Liver (tissue), 9 donors: ENCODE results near the gene DUS1L. TPM values are rescaled to one million over a fixed set of nuclear protein-coding genes. Genes with fewer than 3 reads are reported as not detected.

Experiments used
- DNase-seq: peaks from one replicate; pipeline ENCODE4 v3.0.0-alpha.2; 2017; ENCODE audit warnings: low spot score
- H3K27ac ChIP-seq, 2 donors: one replicate each; pipeline ENCODE4 v1.7.0; 2013; ENCODE audit warnings: inconsistent platforms in 2 of 2, low read length in 2 of 2, control low read depth in 1 of 2, low read depth in 1 of 2, mild to moderate bottlenecking in 1 of 2
- H3K27me3 ChIP-seq, 4 donors: one replicate each; pipeline versions ENCODE4 v1.6.1 to v1.7.0; 2013; ENCODE audit warnings: low read length in 3 of 4, inconsistent platforms in 1 of 4, mild to moderate bottlenecking in 1 of 4, moderate library complexity in 1 of 4; ENCODE audit not compliant: control insufficient read depth in 4 of 4, insufficient read depth in 4 of 4
- H3K36me3 ChIP-seq, 4 donors: one replicate each; pipeline versions ENCODE4 v1.6.1 to v1.7.0; 2013; ENCODE audit warnings: low read length in 3 of 4, mild to moderate bottlenecking in 3 of 4, low read depth in 1 of 4, moderate library complexity in 1 of 4; ENCODE audit not compliant: control insufficient read depth in 4 of 4, insufficient read depth in 3 of 4
- H3K4me1 ChIP-seq, 4 donors: one replicate each; pipeline versions ENCODE4 v1.6.1 to v1.7.0; 2013; ENCODE audit warnings: low read length in 3 of 4, mild to moderate bottlenecking in 3 of 4, moderate library complexity in 1 of 4; ENCODE audit not compliant: control insufficient read depth in 4 of 4, insufficient read depth in 4 of 4
- H3K4me3 ChIP-seq, 3 donors: one replicate each; pipeline versions ENCODE4 v1.6.1 to v1.7.0; 2013; ENCODE audit warnings: low read length in 3 of 3, control low read depth in 1 of 3, low read depth in 1 of 3, mild to moderate bottlenecking in 1 of 3
- H3K9ac ChIP-seq, 2 donors: one replicate each; pipeline ENCODE4 v1.7.0; 2013; ENCODE audit warnings: low read length in 2 of 2, mild to moderate bottlenecking in 2 of 2, moderate library complexity in 2 of 2, control low read depth in 1 of 2, low read depth in 1 of 2
- H3K9me3 ChIP-seq, 4 donors: one replicate each; pipeline versions ENCODE4 v1.6.1 to v1.7.0; 2013; ENCODE audit warnings: low read length in 3 of 4; ENCODE audit not compliant: control insufficient read depth in 4 of 4
- ATF3 ChIP-seq: IDR thresholded peaks from 2 replicates; pipeline ENCODE4 v1.6.1; 2016; ENCODE audit warnings: antibody characterized with exemption
- CTCF ChIP-seq: fragments of 150-350 bp; IDR thresholded peaks from 2 replicates; pipeline ENCODE4 v1.5.1; 2017; ENCODE audit warnings: improper control_type of control experiment, low read depth, low read length; ENCODE audit not compliant: missing input control
- FOXA1 ChIP-seq: IDR thresholded peaks from 2 replicates; pipeline ENCODE4 v1.6.1; 2016; ENCODE audit warnings: antibody characterized with exemption
- FOXA2 ChIP-seq: IDR thresholded peaks from 2 replicates; pipeline ENCODE4 v1.6.1; 2016; ENCODE audit warnings: antibody characterized with exemption
- HNF4A ChIP-seq, 2 donors: conservative IDR thresholded peaks; 2 replicates each; pipeline ENCODE4 v1.6.1; 2016; ENCODE audit warnings: antibody characterized with exemption in 2 of 2, mild to moderate bottlenecking in 2 of 2
- JUND ChIP-seq, 2 donors: IDR thresholded peaks; 2 replicates each; pipeline ENCODE4 v1.6.1; 2016; ENCODE audit warnings: antibody characterized with exemption in 2 of 2
- NR2F2 ChIP-seq: IDR thresholded peaks from 2 replicates; pipeline ENCODE4 v1.6.1; 2016; ENCODE audit warnings: antibody characterized with exemption
- RAD21 ChIP-seq, 2 donors: IDR thresholded peaks; 2 replicates each; pipeline ENCODE4 v1.6.1; 2016; ENCODE audit warnings: antibody characterized with exemption in 2 of 2, mild to moderate bottlenecking in 2 of 2
- REST ChIP-seq: IDR thresholded peaks from 2 replicates; pipeline ENCODE4 v1.6.1; 2016; ENCODE audit warnings: antibody characterized with exemption, mild to moderate bottlenecking
- RXRA ChIP-seq, 2 donors: IDR thresholded peaks; 2 replicates each; pipeline ENCODE4 v1.6.1; 2017 to 2018; ENCODE audit warnings: antibody characterized with exemption in 2 of 2, mild to moderate bottlenecking in 1 of 2
- SP1 ChIP-seq: IDR thresholded peaks from 2 replicates; pipeline ENCODE4 v1.6.1; 2018; ENCODE audit warnings: antibody characterized with exemption, mild to moderate bottlenecking
- TAF1 ChIP-seq: conservative IDR thresholded peaks from 2 replicates; pipeline ENCODE4 v1.6.1; 2016; ENCODE audit warnings: antibody characterized with exemption, mild to moderate bottlenecking
- YY1 ChIP-seq: IDR thresholded peaks from 2 replicates; pipeline ENCODE4 v1.6.1; 2016; ENCODE audit warnings: antibody characterized with exemption, mild to moderate bottlenecking
- ZBTB33 ChIP-seq: IDR thresholded peaks from 2 replicates; pipeline ENCODE4 v1.6.1; 2016; ENCODE audit warnings: antibody characterized with exemption
- WGBS: extraction: QIAGEN DNeasy Blood & Tissue Kit; methylation state at CpG from one replicate; pipeline ENCODE4 v1.1.7; 2013; 5-methylcytosine and 5-hydroxymethylcytosine counted together
- polyA plus RNA-seq, 2 donors: library from polyadenylated mRNA; stranded (reverse) in 1 of 2; unstranded in 1 of 2; fragments of 200-250 nt in 1 of 2; fragments of >200 nt in 1 of 2; fragmentation: Nextera tagmentation in 1 of 2; extraction: Ambion mirVana in 1 of 2; gene quantifications; one replicate each; pipeline versions ENCODE4 v1.2.1 to v1.2.3, GENCODE V29; 2013 to 2015
- total RNA-seq, 2 donors: library from RNA; depleted of rRNA; stranded (reverse); fragments of >200 nt; gene quantifications; one replicate each; pipeline ENCODE4 v1.2.3, GENCODE V29; 2014
- donor health status: healthy.
- donor health status: healthy.
- donor health status: healthy.
- donor health status: healthy.
- donor health status: healthy.

The DUS1L gene
- total and polyA plus RNA-seq, 4 donors = 40.6 to 74.7 (median 53.3) TPM

- no peak for TF ChIP-seq CTCF
Observed at GRCh38 chr17:82012261-82012639, 53.4 kb downstream of the DUS1L start (continued).

- DNase-seq = no peak
- H3K9me3 ChIP-seq = no peaks in the 10 kb centered on the region
- peaks cover 0 to 9% (median 3%) of the 10 kb centered on the region in 4 donors for H3K36me3 ChIP-seq
- no peak overlapping the region for H3K9ac ChIP-seq
- H3K4me1 ChIP-seq = no peaks in the 10 kb centered on the region
- no peak overlapping the region for H3K27ac ChIP-seq
- H3K27me3 ChIP-seq = no peaks in the 10 kb centered on the region
- 96% methylated on average over 19 of the region's 19 CpGs for WGBS
- no peak overlapping the region for H3K4me3 ChIP-seq
- TF ChIP-seq RXRA (IDR thresholded peaks at IDR 0.05) (no peak), FOXA1 (no peak), REST (no peak), HNF4A (conservative IDR thresholded peaks at IDR 0.05) (no peak)
Observed at GRCh38 chr17:82011617-82012187, 53.9 kb downstream of the DUS1L start.

- H3K4me3 ChIP-seq = no peak overlapping the region
- H3K9ac ChIP-seq = no peak overlapping the region
- TF ChIP-seq RAD21 (IDR thresholded peaks at IDR 0.05) = no peak
- no peak for TF ChIP-seq CTCF
- TF ChIP-seq JUND (IDR thresholded peaks at IDR 0.05) = no peak
- no peak for TF ChIP-seq TAF1
- no peak for TF ChIP-seq SP1
- no peak for TF ChIP-seq ZBTB33
- no peak for TF ChIP-seq RXRA (IDR thresholded peaks at IDR 0.05)
- no peak for TF ChIP-seq ATF3
- TF ChIP-seq FOXA2 = no peak
- no peak for TF ChIP-seq HNF4A (conservative IDR thresholded peaks at IDR 0.05)
- TF ChIP-seq FOXA1 = no peak
- no peak for TF ChIP-seq YY1
- TF ChIP-seq NR2F2 = no peak
- H3K9me3 ChIP-seq = no peaks in the 10 kb centered on the region
- H3K27ac ChIP-seq = no peak overlapping the region
- H3K36me3 ChIP-seq = peaks cover 0 to 9% (median 3%) of the 10 kb centered on the region in 4 donors
- H3K4me1 ChIP-seq = no peaks in the 10 kb centered on the region
- WGBS = 94% methylated on average over 39 of the region's 39 CpGs
- H3K27me3 ChIP-seq = no peaks in the 10 kb centered on the region
- no peak for DNase-seq
Observed at GRCh38 chr17:82010575-82011525, 54.8 kb downstream of the DUS1L start.
